ENCODE results near the gene DEF6. TPM values are rescaled to one million over a fixed set of nuclear protein-coding genes. Genes with fewer than 3 reads are reported as not detected.

Gene DEF6
- polyA plus RNA-seq, 1 of the 3 experiments (the other 2 are of a cell fraction): 0.13 TPM

- no peak for TF ChIP-seq ZBTB33 (IDR thresholded peaks at IDR 0.05; ENCODE audit: borderline replicate concordance, low read depth)
Measured at GRCh38 chr6:35352735-35353134, 55.1 kb downstream of the DEF6 start (continued).

GRCh38 chr6:35354361-35355135 lies 56.9 kb downstream of the DEF6 start:
- Histone ChIP-seq H3K79me2 (ENCODE audit: insufficient read depth) (peaks cover 36% of the 10 kb centered on the region), H3K9me2 (no peaks in the 10 kb centered on the region), H3F3A (replicated peaks; ENCODE audit: insufficient read depth) (no peaks in the 10 kb centered on the region), H3K27me3 (ENCODE audit: insufficient read depth) (no peaks in the 10 kb centered on the region), H3K4me3 (ENCODE audit: low read depth in 2 of 2, low read length in 1 of 2) (no peak overlapping the region), H3K36me3 (replicated peaks in 1 of 2; ENCODE audit: control insufficient read depth in 1 of 2, insufficient read depth in 2 of 2, low read length in 1 of 2) (peaks cover 9 to 32% of the 10 kb centered on the region in 2 experiments), H4K20me1 (ENCODE audit: insufficient read depth) (no peaks in the 10 kb centered on the region), H3K9ac (no peak overlapping the region), H3K27ac (ENCODE audit: low read depth in 2 of 2, low read length in 1 of 2) (no peak overlapping the region), H2AFZ (ENCODE audit: low read depth) (no peak overlapping the region), H3K4me1 (ENCODE audit: control insufficient read depth in 1 of 2, insufficient read depth in 2 of 2, low read depth in 1 of 2, low read length in 1 of 2) (peaks cover 2 to 11% of the 10 kb centered on the region in 2 experiments; a peak in 1 of 4 replicates), H3K9me3 (no peaks in the 10 kb centered on the region), H3K4me2 (no peak overlapping the region)
- POLR2A ChIA-PET: no interaction called here
- WGBS (ENCODE audit: low lambda C conversion rate): 99% methylated on average over 13 of the region's 13 CpGs
- CTCF ChIA-PET: interaction anchor here (1.2 to 2.5 kb wide), 2 partner anchors 12 to 95 kb away, joined by 6 to 7 read pairs; partner anchors contain the start of gene PPARD
- no peak for TF ChIP-seq USF1 (IDR thresholded peaks at IDR 0.05; ENCODE audit: borderline replicate concordance, low read depth)
- TF ChIP-seq MXI1 (IDR thresholded peaks at IDR 0.05; ENCODE audit: low read depth, low read length): no peak
- TF ChIP-seq TCF12 (IDR thresholded peaks at IDR 0.05): no peak
- no peak for TF ChIP-seq MAX (IDR thresholded peaks at IDR 0.05; ENCODE audit: low read depth)
- no peak for TF ChIP-seq NFIC (IDR thresholded peaks at IDR 0.05; ENCODE audit: borderline replicate concordance)
- no peak for TF ChIP-seq RXRA (IDR thresholded peaks at IDR 0.05; ENCODE audit: borderline replicate concordance, low read depth)
- TF ChIP-seq SMC3 (IDR thresholded peaks at IDR 0.05; ENCODE audit: low read depth, low read length): no peak
- TF ChIP-seq USF2 (IDR thresholded peaks at IDR 0.05; ENCODE audit: borderline replicate concordance, low read depth, low read length): no peak
- no peak for TF ChIP-seq YY1 (IDR thresholded peaks at IDR 0.05; ENCODE audit: low read depth)
- no peak for TF ChIP-seq FOXM1 (IDR thresholded peaks at IDR 0.05; ENCODE audit: low read depth)
- no peak for TF ChIP-seq NRF1 (IDR thresholded peaks at IDR 0.05; ENCODE audit: low read depth, low read length)
- no peak for DNase-seq
